HG02623 (cell line): Measurements from ENCODE around the gene PEAR1.
"Not testable (repeated sequence)": the region's sequence is repeated elsewhere in the genome, so short reads cannot be mapped to it uniquely, and the experiment has no call there.

Source experiments
- ATAC-seq: cut with Tn5 transposase; IDR thresholded peaks from one replicate; pipeline ENCODE4 v1.9.1; 2021; ENCODE audit warnings: moderate library complexity; ENCODE audit not compliant: unreplicated experiment

Gene PEAR1

DNA sequence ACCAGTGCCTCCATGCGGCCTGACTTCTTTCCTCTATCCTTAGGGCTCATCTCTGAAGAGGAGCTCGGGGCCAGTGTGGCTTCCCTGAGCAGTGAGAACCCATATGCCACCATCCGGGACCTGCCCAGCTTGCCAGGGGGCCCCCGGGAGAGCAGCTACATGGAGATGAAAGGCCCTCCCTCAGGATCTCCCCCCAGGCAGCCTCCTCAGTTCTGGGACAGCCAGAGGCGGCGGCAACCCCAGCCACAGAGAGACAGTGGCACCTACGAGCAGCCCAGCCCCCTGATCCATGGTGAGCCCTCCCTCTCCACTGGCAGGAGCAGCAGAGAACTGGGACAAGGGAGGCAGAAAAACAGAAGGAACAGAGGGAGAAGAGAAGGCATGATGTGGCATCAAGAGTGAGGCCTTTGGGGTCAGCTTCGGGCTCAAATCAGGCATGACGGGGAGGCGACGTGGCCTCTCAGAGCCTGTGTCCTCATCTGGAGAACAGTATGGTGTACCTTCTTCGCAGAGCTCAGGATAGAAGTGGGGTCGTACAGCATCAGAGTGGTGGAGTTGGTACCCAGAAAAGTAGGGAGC lies 20.4 kb downstream of the PEAR1 start:
- no peak for ATAC-seq

DNA sequence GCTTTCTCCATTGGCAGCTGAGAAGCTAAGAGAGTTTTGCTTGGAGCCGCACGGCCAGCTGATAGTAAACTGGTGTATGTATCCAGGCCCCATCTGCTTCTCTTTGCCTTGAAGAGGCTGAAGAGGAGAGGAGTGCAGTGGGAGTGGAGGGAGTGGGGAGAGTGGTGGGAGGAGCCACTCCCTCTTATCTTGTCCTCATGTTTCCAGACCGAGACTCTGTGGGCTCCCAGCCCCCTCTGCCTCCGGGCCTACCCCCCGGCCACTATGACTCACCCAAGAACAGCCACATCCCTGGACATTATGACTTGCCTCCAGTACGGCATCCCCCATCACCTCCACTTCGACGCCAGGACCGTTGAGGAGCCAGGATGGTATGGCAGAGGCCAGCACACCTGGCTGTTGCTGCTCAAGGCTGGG lies 20.9 kb downstream of the PEAR1 start:
- ATAC-seq: no peak

DNA sequence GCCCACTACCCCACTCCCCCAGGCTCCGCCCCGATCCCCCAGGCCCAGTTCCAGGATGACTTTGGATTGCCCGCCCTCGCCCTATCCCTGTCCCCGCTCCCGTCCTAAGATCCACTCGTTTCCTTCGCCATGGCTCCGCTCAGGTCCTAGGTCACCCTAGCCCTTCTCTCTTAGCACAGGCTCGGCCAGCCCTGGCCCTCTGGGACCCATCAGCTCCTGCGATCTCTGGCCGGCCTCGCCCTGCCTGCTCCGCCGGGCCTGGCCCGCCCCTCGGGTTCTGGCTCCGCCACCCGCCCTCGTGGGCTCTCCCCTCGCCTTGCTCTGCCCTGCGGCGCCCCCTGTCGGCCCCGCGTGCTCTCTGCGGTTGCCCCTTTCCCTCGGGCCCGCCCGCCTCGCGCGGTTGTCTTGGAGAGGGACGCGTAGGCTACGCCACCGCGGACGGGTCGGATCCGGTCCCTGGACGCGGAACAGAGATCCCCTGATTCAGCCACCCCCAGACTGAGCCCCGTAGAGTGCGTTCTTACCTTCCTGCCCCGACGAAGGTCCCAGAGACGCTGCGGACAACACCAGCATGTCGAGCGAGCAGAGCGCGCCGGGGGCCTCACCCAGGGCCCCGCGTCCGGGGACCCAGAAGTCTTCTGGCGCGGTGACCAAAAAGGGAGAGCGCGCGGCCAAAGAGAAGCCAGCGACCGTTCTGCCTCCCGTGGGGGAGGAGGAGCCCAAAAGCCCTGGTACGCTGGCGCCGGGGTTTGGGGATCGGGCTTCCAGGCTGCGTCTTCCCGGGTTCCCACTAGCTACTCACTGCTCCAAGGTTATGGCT lies 26.9 kb downstream of the PEAR1 start, which contains the start of gene LRRC71:
TSS of gene LRRC71 (plus strand) at position 400 of the 820 bp plus-strand sequence. CDS start at position 572, 172 bp downstream.
- no peak for ATAC-seq

DNA sequence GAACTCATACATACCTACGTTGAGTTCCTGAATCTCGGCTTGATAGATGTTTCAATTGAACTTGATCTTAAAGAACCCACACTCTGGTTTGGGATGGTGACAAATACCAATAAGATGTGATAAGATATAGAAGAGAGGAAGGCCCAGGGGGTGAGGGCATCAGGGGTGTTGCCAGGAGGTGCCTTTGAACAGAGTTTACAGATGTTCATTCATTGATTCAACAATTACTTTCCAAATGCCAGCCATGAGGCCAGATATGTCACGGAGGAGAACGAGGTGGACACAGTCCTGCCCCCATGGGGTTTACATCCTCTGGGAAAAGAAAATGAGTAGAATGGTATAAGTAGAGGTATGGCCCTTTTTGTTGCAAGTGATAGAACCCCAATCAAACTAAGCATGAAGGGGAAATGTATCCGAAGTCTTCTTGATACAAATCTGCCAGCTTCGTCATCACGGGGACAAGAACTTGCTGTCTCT lies 27.6 kb downstream of the PEAR1 start:
- ATAC-seq: no peak

DNA sequence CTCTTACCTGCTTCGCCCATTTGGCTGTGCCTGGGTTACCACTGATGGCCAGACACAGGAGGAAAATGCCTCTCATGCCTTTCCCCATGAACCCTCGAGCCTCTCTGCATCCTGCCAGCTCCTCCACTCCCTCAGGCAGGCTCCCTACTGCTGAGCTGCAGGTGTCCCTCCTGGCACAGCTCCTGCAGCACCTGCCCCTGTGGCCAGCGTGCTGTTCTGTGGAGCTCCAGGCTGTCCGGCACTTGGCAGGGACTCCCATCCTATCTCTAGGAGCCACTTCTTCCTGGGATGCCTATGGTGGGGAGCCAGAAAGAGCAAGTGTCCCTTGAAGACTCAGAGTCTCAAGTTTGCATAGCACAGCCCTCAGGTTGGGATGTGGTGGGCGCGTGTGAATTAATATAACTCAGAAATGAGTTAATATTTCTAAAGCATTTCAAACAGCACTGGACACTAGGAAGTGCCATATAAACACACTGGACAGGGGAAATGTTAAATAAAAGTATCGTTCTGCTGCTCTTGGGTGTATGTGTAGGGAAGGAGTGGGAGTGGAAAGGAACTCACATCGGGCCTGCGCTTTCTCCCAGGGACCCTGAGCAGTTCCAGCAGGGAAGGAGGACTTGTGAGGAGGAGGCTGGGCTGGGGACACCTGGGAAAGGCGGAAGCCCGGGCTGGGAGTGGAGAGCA lies 29.6 kb downstream of the PEAR1 start:
- no peak for ATAC-seq

DNA sequence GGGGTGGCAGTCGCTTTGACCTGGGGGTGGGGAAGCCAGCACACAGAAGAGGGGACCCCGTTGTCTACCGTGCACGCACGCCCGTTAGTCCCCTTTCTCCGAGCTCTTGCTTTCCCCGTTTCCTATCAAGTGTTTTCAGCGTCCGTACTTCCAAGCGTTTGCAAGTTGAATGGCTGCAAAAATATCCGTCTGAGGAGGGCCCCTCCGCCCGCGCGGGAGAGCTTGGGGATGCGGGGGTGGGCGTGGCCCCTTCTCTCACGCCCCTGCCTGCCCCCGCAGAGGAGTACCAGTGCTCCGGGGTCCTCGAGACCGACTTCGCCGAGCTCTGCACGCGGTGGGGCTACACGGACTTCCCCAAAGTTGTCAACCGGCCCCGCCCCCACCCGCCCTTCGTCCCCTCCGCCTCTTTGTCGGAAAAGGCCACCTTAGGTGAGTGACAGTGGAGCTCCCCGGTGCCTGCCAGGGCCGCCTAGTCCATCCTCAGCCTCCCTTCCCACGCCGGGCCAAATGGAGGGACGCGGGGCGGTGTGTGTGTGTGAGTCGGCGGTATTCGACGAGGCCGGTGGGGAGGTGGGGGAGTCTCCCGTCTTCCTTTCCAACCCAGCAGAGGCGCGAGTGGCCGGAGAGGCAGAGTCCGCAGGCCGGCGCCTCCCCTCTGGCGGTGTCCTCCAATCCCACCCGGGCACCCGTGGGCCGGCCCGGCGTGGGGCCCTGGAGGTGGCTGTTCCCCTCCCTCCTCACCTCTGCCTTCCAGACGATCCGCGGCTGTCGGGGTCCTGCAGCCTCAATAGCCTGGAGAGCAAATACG lies 30.4 kb downstream of the PEAR1 start:
- ATAC-seq: no peak

DNA sequence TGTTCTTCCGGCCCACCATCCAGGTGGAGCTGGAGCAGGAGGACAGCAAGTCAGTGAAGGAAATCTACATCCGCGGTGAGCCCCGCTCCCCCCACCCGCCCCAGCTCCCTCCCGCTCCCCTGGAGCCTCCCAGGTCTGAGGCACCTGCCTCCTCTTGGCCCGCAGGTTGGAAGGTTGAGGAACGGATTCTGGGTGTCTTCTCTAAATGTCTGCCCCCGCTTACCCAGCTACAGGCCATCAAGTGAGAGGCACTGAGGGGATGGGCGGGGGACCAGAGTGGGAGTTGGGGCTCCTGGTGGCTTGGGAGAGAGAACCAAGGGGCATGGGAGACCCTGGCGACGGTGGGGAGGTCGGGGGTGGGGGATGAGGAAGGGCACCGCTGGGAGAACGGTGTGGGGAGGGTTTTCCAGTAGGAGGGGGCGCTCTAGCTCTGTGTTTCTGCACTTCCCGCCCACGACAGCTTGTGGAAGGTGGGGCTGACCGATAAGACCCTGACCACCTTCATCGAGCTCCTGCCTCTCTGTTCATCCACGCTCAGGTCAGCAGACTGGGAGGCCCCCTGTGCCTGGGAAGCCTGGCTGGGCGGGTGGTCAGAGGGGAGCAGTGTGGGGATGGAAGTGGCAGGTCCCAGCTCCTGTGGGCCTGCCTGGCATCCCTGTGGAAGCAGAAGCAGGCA lies 31.1 kb downstream of the PEAR1 start:
- ATAC-seq: no peak

DNA sequence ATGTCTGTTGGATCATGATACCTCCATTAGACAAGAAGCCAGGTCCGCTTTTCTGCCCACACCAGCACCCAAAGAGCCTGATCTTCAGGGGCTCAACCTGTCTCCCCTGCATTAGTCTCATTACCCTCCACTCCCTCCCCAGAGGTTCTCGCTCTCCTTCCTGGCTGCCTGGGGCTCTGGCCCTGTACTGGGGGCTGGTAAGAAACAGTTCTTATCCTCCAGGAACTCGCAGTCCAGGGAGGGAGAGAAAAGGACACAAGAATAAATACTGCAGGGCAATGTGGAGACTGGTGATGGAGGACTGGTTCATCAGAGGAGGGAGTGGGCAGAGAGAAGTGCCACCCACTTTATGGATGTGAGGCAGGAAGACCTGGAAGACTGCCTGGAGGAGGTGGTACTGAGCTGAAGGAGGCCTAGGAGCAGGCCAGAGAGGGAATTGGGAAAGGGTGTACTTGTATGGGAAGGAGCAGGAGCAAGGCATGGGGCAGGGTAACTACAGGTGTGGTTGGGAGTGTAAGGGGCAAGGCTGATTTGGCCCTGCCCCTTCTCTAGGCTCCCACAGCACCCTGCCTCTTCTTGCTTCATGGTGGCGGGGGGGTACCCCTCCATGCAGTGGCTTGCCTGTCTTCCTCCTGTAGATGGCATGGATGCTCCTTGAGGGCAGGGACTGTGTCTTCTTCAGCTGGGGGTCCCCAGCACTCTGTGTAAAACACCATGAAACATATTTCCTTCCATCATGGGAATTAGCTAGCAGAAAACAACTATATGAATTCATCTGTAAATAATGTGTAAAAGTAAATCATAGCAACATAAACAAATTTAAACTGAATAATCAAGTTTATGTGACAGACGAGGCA lies 31.9 kb downstream of the PEAR1 start:
- no peak for ATAC-seq

DNA sequence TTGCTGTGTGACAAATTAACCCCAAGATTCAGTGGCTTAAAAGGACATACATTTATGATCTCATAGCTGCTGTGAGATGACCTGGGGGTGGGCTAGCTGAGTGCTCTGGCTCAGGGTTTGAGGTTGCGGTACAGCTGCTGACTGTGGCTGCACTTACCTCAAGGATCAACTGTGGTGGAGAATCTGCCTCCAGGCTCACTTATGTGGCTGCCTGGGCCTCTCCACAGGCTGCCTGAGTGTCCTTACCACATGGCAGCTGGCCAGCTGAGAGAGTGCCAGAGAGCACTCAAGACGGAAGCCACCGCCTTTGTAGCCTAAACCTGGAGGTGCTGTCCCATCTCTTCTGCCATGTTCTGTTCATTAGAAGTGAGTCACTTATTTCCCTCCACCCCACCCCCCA lies 32.7 kb downstream of the PEAR1 start:
- no peak for ATAC-seq

DNA sequence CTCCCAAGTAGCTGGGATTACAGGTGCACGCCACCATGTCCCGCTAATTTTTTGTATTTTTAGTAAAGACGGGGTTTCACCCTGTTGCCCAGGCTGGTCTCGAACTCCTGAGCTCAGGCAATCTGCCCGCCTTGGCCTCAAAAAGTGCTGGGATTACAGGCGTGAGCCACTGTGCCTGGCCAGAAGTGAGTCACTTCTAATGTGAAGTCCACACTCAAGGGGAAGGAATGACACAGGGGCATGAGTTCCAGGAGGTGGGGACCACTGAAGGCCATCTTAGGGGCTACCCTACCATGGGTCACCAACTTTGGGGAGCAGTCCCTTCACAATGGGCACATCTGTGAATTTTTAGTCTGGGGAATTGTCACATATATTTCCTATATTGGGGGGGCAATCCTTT lies 33.2 kb downstream of the PEAR1 start:
- not testable (repeated sequence) for ATAC-seq

DNA sequence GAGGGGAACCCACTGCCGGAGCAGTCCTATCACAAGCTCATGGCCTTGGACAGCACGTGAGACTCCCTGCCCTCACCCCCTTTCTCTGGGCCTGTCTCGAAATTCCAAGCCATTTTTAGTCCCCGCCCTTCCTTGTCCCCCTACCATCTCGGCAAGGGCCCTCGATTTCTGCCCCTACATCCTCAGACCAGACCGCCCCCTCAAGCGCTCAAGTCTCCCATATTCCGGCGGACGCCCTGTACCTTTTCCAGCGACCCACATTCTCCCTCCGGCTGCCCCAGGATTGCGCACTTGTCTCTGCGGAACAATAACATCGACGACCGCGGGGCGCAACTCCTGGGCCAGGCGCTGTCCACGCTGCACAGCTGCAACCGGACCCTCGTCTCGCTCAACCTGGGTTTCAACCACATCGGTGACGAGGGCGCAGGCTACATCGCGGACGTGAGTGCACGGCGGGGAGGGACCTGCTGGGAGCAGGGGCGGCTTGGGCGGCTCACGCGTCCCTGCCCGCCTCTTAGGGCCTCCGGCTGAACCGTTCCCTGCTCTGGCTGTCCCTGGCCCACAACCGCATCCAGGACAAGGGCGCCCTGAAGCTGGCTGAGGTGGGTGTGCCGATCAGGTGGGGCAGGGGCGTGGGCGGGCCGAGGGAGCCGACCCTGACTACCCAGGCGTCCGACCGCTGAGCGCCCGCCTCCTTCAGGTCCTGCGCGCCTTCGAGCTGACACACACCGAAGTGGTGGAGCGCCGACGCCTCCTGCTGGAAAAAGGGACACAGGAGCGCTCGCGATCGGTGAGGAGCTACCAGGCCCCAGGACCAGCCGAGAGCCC lies 33.9 kb downstream of the PEAR1 start:
- no peak for ATAC-seq

DNA sequence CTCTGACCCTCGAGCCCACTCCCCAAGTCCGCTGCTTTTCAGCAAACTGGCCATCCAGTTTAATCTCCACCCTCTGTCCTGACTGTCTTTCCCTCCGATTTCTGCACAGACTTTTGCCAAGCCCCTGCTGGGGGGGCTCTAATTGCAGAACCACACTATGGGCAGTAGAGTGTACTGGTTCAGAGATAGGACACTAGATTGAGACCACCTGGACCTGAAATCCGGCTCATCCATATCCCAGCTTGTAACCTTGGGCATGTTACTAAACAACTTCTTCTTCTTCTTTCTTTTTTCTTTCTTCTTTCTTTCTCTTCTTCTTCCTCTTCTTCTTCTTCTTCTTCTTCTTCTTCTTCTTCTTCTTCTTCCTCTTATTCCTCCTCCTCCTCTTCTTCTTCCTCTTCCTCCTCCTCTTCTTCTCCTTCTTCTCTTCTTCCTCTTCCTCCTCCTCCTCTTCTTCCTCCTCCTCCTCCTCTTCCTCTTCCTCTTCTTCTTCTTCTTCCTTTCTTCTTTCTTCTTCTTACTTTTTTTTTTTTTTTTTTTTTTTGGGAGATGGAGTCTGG lies 34.6 kb downstream of the PEAR1 start:
- ATAC-seq: no peak

DNA sequence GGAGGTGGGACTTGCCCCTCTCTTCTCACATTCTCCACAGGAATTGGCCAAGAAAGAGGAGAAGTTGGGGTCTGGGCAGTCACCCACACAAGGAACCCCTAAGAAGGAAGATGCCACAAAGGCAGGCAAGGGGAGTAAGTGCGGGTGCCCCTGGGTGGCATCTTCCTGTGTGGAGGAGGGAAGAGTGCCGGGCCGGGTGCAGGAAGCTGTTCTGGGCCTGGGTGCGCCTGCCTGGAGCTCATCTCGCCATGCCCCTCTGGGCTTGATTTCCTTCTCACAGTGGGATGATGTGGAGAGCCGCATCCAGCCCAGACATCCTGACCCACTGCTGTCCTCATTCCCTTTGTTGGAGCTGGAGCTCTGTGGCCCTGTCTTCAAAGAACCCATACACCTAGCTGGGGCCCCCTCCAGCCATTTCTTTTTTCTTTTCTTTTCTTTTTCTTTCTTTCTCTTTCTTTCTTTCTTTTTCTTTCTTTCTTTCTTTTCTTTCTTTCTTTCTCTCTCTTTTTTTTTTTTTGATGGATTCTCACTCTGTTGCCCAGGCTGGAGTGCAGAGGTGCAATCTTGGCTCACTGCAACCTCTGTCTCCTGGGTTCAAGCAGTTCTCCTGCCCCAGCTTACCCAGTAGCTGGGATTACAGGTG lies 36.2 kb downstream of the PEAR1 start:
- no peak for ATAC-seq

DNA sequence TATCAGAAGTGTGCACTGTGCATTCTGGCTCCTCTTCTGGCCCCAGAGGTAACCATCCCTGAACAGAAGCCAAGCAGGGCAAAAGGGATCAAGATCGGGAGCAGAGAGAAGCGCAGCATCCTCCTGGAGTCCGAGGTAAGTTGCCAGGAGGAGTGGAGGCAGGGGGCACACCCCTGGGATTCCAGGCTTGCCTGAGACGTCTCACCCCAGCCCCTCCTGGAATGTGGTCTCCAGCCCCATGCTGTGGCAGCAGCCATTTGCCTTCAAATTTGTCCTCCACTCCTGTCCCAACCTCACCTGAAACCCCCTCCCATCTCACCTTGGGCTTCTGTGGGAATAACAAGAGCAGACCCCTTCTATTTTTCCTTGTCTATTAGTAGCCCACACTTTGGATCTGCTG lies 37.0 kb downstream of the PEAR1 start:
- ATAC-seq: no peak

DNA sequence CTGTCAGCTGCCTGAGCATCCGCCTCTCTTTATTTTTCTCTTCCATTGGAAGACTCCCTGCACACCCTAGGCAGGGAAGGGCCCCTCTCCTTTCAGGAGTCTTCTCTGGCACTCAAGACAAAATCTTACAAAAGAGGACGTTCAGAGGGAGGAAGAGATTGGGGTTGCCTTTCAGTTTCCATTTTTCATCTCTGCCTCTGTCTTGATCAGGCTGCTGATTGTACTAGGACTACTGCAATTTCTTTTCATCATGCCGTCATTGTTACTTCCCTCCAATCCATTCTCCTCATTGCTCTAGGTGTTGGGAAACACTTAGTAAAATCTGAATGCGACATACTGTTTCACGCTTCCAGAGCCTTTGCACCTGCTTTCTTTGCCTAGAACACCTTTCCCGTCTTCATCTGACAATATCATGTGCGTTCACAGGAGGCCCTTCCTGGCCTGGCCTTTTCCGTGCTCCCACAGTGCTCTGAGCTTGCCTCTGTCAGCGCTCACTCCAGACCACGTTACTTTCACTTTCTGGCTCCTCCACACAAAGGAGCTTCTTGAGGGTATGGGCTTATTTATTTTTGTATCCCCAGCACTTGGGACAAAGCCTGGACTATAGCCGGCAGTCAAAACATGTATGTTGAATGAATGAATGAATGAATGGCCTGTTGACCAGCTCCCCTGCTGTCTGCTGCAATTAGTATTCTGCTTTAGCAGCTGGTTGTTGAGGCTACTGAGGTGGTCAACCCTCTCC lies 37.9 kb downstream of the PEAR1 start:
- no peak for ATAC-seq

DNA sequence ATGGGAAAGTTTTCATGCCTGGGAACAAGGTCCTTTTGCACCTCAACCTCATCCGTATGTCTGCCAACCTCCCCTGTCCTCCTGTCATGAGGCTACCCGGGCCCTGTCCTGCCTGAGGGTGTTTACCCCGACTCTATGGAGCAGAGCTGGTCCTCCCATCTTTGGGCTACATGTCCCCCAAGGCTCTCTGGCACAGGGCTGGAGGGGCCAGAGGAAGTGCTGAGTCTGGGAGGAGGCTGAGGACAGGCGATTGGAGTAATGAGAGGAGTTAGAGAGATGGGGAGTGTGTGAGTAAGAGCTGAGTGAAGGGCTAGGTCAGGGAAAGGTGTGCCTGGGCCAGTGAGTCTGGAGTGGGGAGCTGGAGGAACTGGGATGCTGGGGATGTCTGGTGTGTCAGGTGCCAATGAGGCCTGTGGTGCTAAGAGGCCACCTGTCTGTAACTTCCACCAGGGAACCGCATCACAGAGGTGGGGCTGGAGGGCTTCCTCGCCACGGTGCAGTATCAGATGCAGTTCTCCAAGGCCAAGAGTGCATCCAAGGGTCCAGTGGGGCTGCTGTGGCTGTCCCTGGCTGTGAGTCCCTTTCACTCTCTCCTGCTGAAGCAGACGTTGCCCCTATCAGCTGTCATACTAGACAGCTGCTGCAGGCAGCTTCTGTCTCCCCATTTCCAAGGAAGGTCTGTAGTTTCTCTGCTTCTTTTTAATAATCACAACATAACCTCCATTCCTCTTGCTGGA lies 38.6 kb downstream of the PEAR1 start:
- no peak for ATAC-seq
